Uterine smooth muscle cell (primary cell): Measurements from ENCODE around the gene ADTRP. TPM values are rescaled to one million over a fixed set of nuclear protein-coding genes. Genes with fewer than 3 reads are reported as not detected.

Source experiments
- total RNA-seq: library from RNA; depleted of rRNA; stranded (reverse); fragments of >200 nt; gene quantifications from 2 replicates; pipeline ENCODE4 v1.2.3, GENCODE V29; 2014

The ADTRP gene
- 6.4 and 6.9 TPM in 2 replicates for total RNA-seq

GRCh38 chr6:11778648-11779328 is at the start of gene ADTRP:
Gene ADTRP, minus strand, starts transcription at chr6:11778803. Its CDS starts 44 bp downstream, at chr6:11778759.

Other genes starting within 250 kb of the ADTRP start
- gene TMEM170B, start 241.1 kb downstream of the ADTRP start, total RNA-seq = 1.7 and 4.4 TPM in 2 replicates
- 8.7 and 13.0 TPM in 2 replicates for gene HIVEP1, start 233.5 kb upstream of the ADTRP start, total RNA-seq